Measurements from ENCODE around the gene CRAT.

DNA sequence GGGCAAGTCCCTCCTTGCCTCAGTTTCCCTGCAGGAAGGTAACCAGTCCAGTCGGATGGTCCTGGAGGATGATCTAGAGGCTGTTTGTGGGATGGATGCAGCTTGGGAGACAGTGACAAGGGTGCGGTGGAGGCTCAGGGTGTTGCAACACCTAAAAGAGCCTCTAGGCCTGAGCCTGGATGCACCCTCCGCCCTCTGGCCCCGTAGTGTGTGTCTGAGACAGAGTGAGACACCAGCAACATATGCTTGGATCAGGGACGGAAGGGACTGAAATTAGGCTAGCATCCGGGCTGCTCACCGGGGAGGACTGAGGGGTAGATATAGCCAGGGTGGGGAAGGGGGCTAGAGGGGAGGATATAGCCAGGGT lies 1.1 kb downstream of the CRAT start:
- TF ChIP-seq, protein P1, sequence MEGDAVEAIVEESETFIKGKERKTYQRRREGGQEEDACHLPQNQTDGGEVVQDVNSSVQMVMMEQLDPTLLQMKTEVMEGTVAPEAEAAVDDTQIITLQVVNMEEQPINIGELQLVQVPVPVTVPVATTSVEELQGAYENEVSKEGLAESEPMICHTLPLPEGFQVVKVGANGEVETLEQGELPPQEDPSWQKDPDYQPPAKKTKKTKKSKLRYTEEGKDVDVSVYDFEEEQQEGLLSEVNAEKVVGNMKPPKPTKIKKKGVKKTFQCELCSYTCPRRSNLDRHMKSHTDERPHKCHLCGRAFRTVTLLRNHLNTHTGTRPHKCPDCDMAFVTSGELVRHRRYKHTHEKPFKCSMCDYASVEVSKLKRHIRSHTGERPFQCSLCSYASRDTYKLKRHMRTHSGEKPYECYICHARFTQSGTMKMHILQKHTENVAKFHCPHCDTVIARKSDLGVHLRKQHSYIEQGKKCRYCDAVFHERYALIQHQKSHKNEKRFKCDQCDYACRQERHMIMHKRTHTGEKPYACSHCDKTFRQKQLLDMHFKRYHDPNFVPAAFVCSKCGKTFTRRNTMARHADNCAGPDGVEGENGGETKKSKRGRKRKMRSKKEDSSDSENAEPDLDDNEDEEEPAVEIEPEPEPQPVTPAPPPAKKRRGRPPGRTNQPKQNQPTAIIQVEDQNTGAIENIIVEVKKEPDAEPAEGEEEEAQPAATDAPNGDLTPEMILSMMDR (conservative IDR thresholded peaks at IDR 0.05; ENCODE audit: low read length), result no peak
- no peak for TF ChIP-seq EZH2phosphoT487 (IDR thresholded peaks at IDR 0.05; ENCODE audit: borderline replicate concordance, low read depth, low read length)

Measured in OCI-LY7 (cell line).